ENCODE data around the gene ELMO1.

Gene ELMO1

GRCh38 chr7:37035631-37036030, 413.0 kb downstream of the ELMO1 start:
- no peak for DNase-seq (ENCODE audit: low read depth in 2 of 3, low spot score in 2 of 3)

- DNase-seq (ENCODE audit: low read depth in 2 of 3, low spot score in 2 of 3) = no peak
Observed at GRCh38 chr7:37033141-37033540, 415.5 kb downstream of the ELMO1 start.

GRCh38 chr7:37032258-37032601, 416.4 kb downstream of the ELMO1 start:
- DNase-seq (ENCODE audit: low read depth in 2 of 3, low spot score in 2 of 3) = no peak

- DNase-seq (ENCODE audit: low read depth in 2 of 3, low spot score in 2 of 3) = no peak
Observed at GRCh38 chr7:37031571-37032257, 416.9 kb downstream of the ELMO1 start.

GRCh38 chr7:37028909-37029440, 419.7 kb downstream of the ELMO1 start:
- DNase-seq (ENCODE audit: low read depth in 2 of 3, low spot score in 2 of 3) = peak in 1 of 3 experiments; percentile 11

- DNase-seq (ENCODE audit: low read depth in 2 of 3, low spot score in 2 of 3) = no peak
Observed at GRCh38 chr7:37027557-37028341, 420.9 kb downstream of the ELMO1 start.

- no peak for DNase-seq (ENCODE audit: low read depth in 2 of 3, low spot score in 2 of 3)
Observed at GRCh38 chr7:37027104-37027503, 421.6 kb downstream of the ELMO1 start.

- no peak for DNase-seq (ENCODE audit: low read depth in 2 of 3, low spot score in 2 of 3)
Observed at GRCh38 chr7:37018954-37019353, 429.7 kb downstream of the ELMO1 start.

GRCh38 chr7:37016064-37016878, 432.4 kb downstream of the ELMO1 start:
- no peak for DNase-seq (ENCODE audit: low read depth in 2 of 3, low spot score in 2 of 3)

GRCh38 chr7:37015353-37016034, 433.2 kb downstream of the ELMO1 start:
- no peak for DNase-seq (ENCODE audit: low read depth in 2 of 3, low spot score in 2 of 3)

GRCh38 chr7:37013771-37014170, 434.9 kb downstream of the ELMO1 start:
- DNase-seq (ENCODE audit: low read depth in 2 of 3, low spot score in 2 of 3) = no peak

- DNase-seq (ENCODE audit: low read depth in 2 of 3, low spot score in 2 of 3) = no peak
Observed at GRCh38 chr7:37011151-37011890, 437.3 kb downstream of the ELMO1 start.

GRCh38 chr7:37009125-37009675, 439.5 kb downstream of the ELMO1 start:
- no peak for DNase-seq (ENCODE audit: low read depth in 2 of 3, low spot score in 2 of 3)

- no peak for DNase-seq (ENCODE audit: low read depth in 2 of 3, low spot score in 2 of 3)
Observed at GRCh38 chr7:37007691-37008090, 441.0 kb downstream of the ELMO1 start.

GRCh38 chr7:37007268-37007667, 441.4 kb downstream of the ELMO1 start:
- DNase-seq (ENCODE audit: low read depth in 2 of 3, low spot score in 2 of 3) = no peak

GRCh38 chr7:37006764-37007163, 441.9 kb downstream of the ELMO1 start:
- DNase-seq (ENCODE audit: low read depth in 2 of 3, low spot score in 2 of 3) = no peak

- DNase-seq (ENCODE audit: low read depth in 2 of 3, low spot score in 2 of 3) = no peak
Observed at GRCh38 chr7:37000511-37000910, 448.2 kb downstream of the ELMO1 start.

- DNase-seq (ENCODE audit: low read depth in 2 of 3, low spot score in 2 of 3) = no peak
Observed at GRCh38 chr7:36999626-37000485, 448.8 kb downstream of the ELMO1 start.

- DNase-seq (ENCODE audit: low read depth in 2 of 3, low spot score in 2 of 3) = no peak
Observed at GRCh38 chr7:36995776-36996175, 452.9 kb downstream of the ELMO1 start.

Measured in activated CD8-positive, alpha-beta memory T cell treated with anti-CD3 and anti-CD28 coated beads for 48 hours (primary cell).